ENCODE results near the gene RBM42. TPM values are rescaled to one million over a fixed set of nuclear protein-coding genes. Genes with fewer than 3 reads are reported as not detected.

The RBM42 gene
- total and polyA plus RNA-seq, 11 donors, result 47.4 to 89.2 (median 58.8) TPM

DNA sequence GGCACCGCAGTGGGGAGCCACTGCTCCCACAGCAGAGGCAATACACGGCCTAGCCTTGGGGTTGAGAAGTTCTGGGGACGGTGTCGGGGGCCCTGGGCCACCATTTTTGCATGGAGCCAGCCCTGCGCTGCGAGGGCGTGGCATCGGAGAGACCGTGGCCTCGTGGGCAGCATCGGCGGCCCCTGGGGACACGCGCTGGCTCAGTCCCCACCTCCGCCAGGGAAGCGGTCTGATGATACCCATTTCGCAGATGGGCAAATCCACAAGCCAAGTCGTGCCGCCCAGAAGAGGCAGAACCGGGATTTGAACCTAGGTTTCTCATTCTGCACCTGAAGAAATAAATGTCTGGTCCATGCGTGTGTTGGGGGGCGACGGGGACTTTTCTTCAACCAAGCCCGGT is 36.3 kb downstream of the RBM42 start:
- TF ChIP-seq, protein P1, sequence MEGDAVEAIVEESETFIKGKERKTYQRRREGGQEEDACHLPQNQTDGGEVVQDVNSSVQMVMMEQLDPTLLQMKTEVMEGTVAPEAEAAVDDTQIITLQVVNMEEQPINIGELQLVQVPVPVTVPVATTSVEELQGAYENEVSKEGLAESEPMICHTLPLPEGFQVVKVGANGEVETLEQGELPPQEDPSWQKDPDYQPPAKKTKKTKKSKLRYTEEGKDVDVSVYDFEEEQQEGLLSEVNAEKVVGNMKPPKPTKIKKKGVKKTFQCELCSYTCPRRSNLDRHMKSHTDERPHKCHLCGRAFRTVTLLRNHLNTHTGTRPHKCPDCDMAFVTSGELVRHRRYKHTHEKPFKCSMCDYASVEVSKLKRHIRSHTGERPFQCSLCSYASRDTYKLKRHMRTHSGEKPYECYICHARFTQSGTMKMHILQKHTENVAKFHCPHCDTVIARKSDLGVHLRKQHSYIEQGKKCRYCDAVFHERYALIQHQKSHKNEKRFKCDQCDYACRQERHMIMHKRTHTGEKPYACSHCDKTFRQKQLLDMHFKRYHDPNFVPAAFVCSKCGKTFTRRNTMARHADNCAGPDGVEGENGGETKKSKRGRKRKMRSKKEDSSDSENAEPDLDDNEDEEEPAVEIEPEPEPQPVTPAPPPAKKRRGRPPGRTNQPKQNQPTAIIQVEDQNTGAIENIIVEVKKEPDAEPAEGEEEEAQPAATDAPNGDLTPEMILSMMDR (IDR thresholded peaks at IDR 0.05), result no peak
- no peak for TF ChIP-seq POLR2A (IDR thresholded peaks at IDR 0.05)
- Histone ChIP-seq H3K27ac (no peak overlapping the region), H3K27me3 (peaks cover 0 to 5% (median 0%) of the 10 kb centered on the region in 9 donors), H3K4me1 (no peaks in the 10 kb centered on the region), H3K36me3 (peaks cover 0 to 58% (median 28%) of the 10 kb centered on the region in 9 donors), H3K4me3 (no peak overlapping the region), H3K9me3 (no peaks in the 10 kb centered on the region)
- 92 to 97% (median 95%) methylated on average over 9 to 24 of the region's 24 CpGs for WGBS, 4 donors
- DNase-seq (no peak), ATAC-seq (no peak)
- intact Hi-C loops (cut with DNase I), result no loop called here

DNA sequence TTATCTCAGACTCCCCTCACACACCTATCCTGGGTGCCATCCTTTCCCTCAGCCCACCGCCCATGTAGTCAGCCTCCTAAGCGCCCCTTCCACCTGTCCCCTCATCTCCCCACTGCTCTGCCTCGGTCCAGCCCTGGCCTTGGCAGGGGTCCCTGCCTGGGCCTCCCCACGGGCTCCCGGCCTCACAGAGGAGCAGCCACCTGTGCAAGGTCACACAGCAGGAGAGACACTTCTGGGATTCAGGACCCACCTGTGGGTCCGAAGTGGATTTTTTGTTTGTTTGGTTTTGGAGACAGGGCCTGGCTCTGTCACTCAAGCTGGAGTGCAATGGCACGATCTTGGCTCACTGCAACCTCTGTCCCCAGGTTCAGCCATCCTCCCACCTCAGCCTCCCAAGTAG is 36.8 kb downstream of the RBM42 start:
- H3K27me3 ChIP-seq, result peaks cover 0 to 5% (median 0%) of the 10 kb centered on the region in 9 donors
- WGBS, 4 donors, result 74 to 92% (median 88%) methylated on average over 7 of the region's 7 CpGs
- no peaks in the 10 kb centered on the region for H3K4me1 ChIP-seq
- ATAC-seq, result peak in 1 of 4 donors; percentile 16
- H3K27ac ChIP-seq, result no peak overlapping the region
- TF ChIP-seq, protein P1 (IDR thresholded peaks at IDR 0.05), result no peak
- no peak for TF ChIP-seq POLR2A (IDR thresholded peaks at IDR 0.05)
- no peaks in the 10 kb centered on the region for H3K9me3 ChIP-seq
- no peak overlapping the region for H3K4me3 ChIP-seq
- intact Hi-C loops (cut with DNase I), result no loop called here
- DNase-seq, result no peak
- peaks cover 0 to 53% (median 24%) of the 10 kb centered on the region in 9 donors for H3K36me3 ChIP-seq

DNA sequence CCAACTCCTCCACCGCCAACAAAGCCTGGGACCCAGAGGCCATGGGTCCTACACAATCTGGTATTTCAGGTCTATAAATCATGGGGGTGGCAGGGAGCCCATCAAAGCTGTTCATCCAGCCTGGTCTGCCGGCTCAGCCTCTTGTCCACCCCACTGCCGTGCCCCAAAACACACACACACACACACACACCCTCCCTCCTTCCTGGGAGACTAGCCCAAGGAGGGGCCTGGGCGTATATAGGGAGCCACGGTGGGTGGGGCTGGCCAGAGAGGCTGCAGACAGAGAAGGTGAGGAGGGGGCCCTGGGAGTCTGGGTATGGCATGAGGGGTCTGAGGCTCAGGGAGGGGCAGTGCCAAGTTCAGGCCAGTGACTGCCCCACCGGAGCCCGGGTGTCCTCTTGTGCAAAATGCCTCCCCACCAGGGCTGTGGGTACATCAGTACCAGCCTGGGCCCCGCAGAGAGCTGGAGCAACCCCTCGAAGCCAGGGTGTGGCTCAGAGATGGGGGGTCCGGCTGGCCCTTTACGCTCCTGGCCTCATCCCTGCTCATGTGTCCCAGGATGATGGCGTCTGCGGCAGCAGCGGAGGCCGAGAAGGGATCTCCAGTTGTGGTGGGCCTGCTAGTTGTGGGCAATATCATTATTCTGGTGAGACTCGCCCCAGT is 37.5 kb downstream of the RBM42 start, which contains the start of gene UPK1A:
Gene UPK1A, plus strand, starts transcription at position 267 of the 663 bp plus-strand sequence. Its CDS starts 296 bp downstream, at position 563.
- H3K4me3 ChIP-seq, result no peak within 1 kb of the TSS
- peaks cover 0 to 5% (median 0%) of the 10 kb centered on the region in 9 donors for H3K27me3 ChIP-seq
- no peaks in the 10 kb centered on the region for H3K4me1 ChIP-seq
- intact Hi-C loops (cut with DNase I), result no loop called here
- no peak for TF ChIP-seq POLR2A (IDR thresholded peaks at IDR 0.05)
- TF ChIP-seq, protein P1 (IDR thresholded peaks at IDR 0.05), result no peak
- DNase-seq, result no peak
- no peaks in the 10 kb centered on the region for H3K9me3 ChIP-seq
- H3K27ac ChIP-seq, result no peak within 1 kb of the TSS
- H3K36me3 ChIP-seq, result peaks cover 0 to 45% (median 16%) of the 10 kb centered on the region in 9 donors
- 68 to 79% (median 71%) methylated on average over 13 to 16 of the region's 16 CpGs for WGBS, 4 donors
- ATAC-seq, result peak in 3 of 4 donors; percentile 10 to 35 (median 14)

DNA sequence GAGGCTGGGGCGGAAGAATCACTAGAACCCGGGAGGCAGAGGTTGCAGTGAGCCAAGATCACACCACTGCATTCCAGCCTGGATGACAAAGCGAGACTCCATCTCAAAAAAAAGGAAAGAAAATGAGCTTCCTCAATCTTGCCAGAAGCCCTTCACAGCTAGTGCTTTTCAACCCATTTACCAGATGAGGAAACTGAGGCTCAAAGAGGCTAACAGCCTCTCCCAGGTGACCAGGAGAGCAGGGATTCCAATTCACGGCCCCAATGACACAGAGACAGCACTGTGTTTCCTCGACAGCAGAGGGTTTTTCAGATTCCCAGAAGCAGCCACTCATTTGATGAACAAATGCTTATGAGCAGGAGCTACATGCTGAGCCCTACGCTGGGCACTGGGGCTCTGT is 40.7 kb downstream of the RBM42 start:
- H3K4me1 ChIP-seq, result peaks cover 0 to 8% (median 0%) of the 10 kb centered on the region in 12 donors
- 76 to 82% (median 79%) methylated on average over 6 of the region's 6 CpGs for WGBS, 4 donors
- TF ChIP-seq POLR2A (IDR thresholded peaks at IDR 0.05), result no peak
- TF ChIP-seq, protein P1 (IDR thresholded peaks at IDR 0.05), result no peak
- intact Hi-C loops (cut with DNase I), result no loop called here
- ATAC-seq (no peak), DNase-seq (no peak)
- H3K9me3 ChIP-seq, result no peaks in the 10 kb centered on the region
- no peak overlapping the region for H3K27ac ChIP-seq
- H3K4me3 ChIP-seq, result no peak overlapping the region
- peaks cover 0 to 14% (median 0%) of the 10 kb centered on the region in 9 donors for H3K36me3 ChIP-seq
- peaks cover 3 to 32% (median 28%) of the 10 kb centered on the region in 9 donors for H3K27me3 ChIP-seq
